HUES48 (cell line): ENCODE data around the gene KAZN.

Source experiments
- H3K27ac ChIP-seq: one replicate; pipeline ENCODE4 v1.7.0; 2013; ENCODE audit warnings: low read depth, low read length, inconsistent platforms
- H3K27me3 ChIP-seq: 2 replicates; pipeline ENCODE4 v1.6.1; 2013; ENCODE audit warnings: mild to moderate bottlenecking, low read length; ENCODE audit not compliant: control insufficient read depth, insufficient read depth
- H3K36me3 ChIP-seq: 2 replicates; pipeline ENCODE4 v1.6.1; 2013; ENCODE audit warnings: low read length; ENCODE audit not compliant: control insufficient read depth, insufficient read depth
- H3K4me1 ChIP-seq: 2 replicates; pipeline ENCODE4 v1.6.1; 2013; ENCODE audit warnings: mild to moderate bottlenecking, low read length; ENCODE audit not compliant: control insufficient read depth, insufficient read depth
- H3K4me3 ChIP-seq: 2 replicates; pipeline ENCODE4 v1.5.1; 2013; ENCODE audit warnings: mild to moderate bottlenecking, low read depth, low read length
- H3K9ac ChIP-seq: 2 replicates; pipeline ENCODE4 v1.6.1; 2013; ENCODE audit warnings: mild to moderate bottlenecking, low read depth, low read length, moderate library complexity
- H3K9me3 ChIP-seq: 2 replicates; pipeline ENCODE4 v1.6.1; 2013; ENCODE audit warnings: low read length; ENCODE audit not compliant: control insufficient read depth, insufficient read depth

KAZN gene

GRCh38 chr1:15148475-15148874, 550.0 kb downstream of the KAZN start:
- H3K4me1 ChIP-seq: no peaks in the 10 kb centered on the region; the same call in 1 of the 2 replicates
- peaks cover 23% of the 10 kb centered on the region for H3K27me3 ChIP-seq
- no peak overlapping the region for H3K27ac ChIP-seq
- no peak overlapping the region for H3K4me3 ChIP-seq
- H3K9ac ChIP-seq: no peak overlapping the region
- H3K36me3 ChIP-seq: no peaks in the 10 kb centered on the region
- no peaks in the 10 kb centered on the region for H3K9me3 ChIP-seq

- H3K27ac ChIP-seq: no peak overlapping the region
- H3K9ac ChIP-seq: no peak overlapping the region
- no peaks in the 10 kb centered on the region; the same call in 1 of the 2 replicates for H3K4me1 ChIP-seq
- H3K27me3 ChIP-seq: peaks cover 23% of the 10 kb centered on the region
- no peaks in the 10 kb centered on the region for H3K36me3 ChIP-seq
- H3K4me3 ChIP-seq: no peak overlapping the region
- H3K9me3 ChIP-seq: no peaks in the 10 kb centered on the region
Measured at GRCh38 chr1:15148941-15149340, 550.5 kb downstream of the KAZN start.

- Histone ChIP-seq H3K27ac (no peak overlapping the region), H3K27me3 (peaks cover 29% of the 10 kb centered on the region), H3K9me3 (no peaks in the 10 kb centered on the region), H3K4me1 (peaks cover 5% of the 10 kb centered on the region; the same call in 1 of the 2 replicates), H3K36me3 (no peaks in the 10 kb centered on the region), H3K9ac (no peak overlapping the region), H3K4me3 (no peak overlapping the region)
Measured at GRCh38 chr1:15150376-15150775, 551.9 kb downstream of the KAZN start.

GRCh38 chr1:15151377-15151806, 552.9 kb downstream of the KAZN start:
- Histone ChIP-seq H3K27me3 (peaks cover 29% of the 10 kb centered on the region), H3K27ac (no peak overlapping the region), H3K4me1 (peaks cover 5% of the 10 kb centered on the region; the same call in 1 of the 2 replicates), H3K4me3 (no peak overlapping the region), H3K9ac (no peak overlapping the region), H3K36me3 (no peaks in the 10 kb centered on the region), H3K9me3 (no peaks in the 10 kb centered on the region)

GRCh38 chr1:15151871-15152270, 553.4 kb downstream of the KAZN start:
- Histone ChIP-seq H3K9ac (no peak overlapping the region), H3K27ac (no peak overlapping the region), H3K36me3 (no peaks in the 10 kb centered on the region), H3K4me1 (peaks cover 5% of the 10 kb centered on the region; the same call in 1 of the 2 replicates), H3K9me3 (no peaks in the 10 kb centered on the region), H3K27me3 (peaks cover 29% of the 10 kb centered on the region), H3K4me3 (peak overlapping the region; percentile 75; the same call in 1 of the 2 replicates)

GRCh38 chr1:15152318-15153183, 554.1 kb downstream of the KAZN start:
- Histone ChIP-seq H3K27ac (no peak overlapping the region), H3K9me3 (no peaks in the 10 kb centered on the region), H3K4me1 (peaks cover 10% of the 10 kb centered on the region), H3K36me3 (no peaks in the 10 kb centered on the region), H3K4me3 (peak overlapping the region; percentile 75), H3K9ac (no peak overlapping the region), H3K27me3 (peaks cover 29% of the 10 kb centered on the region)

GRCh38 chr1:15153184-15153841, 554.8 kb downstream of the KAZN start, which contains the start of gene TMEM51:
Gene TMEM51 (plus strand): TSS chr1:15153747. CDS start chr1:15215088, 61,341 bp downstream.
- Histone ChIP-seq H3K27ac (no peak within 1 kb of the TSS), H3K4me3 (peak within 1 kb of the TSS; percentile 75), H3K36me3 (no peaks in the 10 kb centered on the region), H3K9me3 (no peaks in the 10 kb centered on the region), H3K27me3 (peaks cover 29% of the 10 kb centered on the region), H3K4me1 (peaks cover 10% of the 10 kb centered on the region), H3K9ac (no peak within 1 kb of the TSS)

GRCh38 chr1:15153842-15154479, 555.5 kb downstream of the KAZN start:
- H3K4me3 ChIP-seq: peak overlapping the region; percentile 75
- no peaks in the 10 kb centered on the region for H3K9me3 ChIP-seq
- H3K36me3 ChIP-seq: no peaks in the 10 kb centered on the region
- H3K4me1 ChIP-seq: peaks cover 10% of the 10 kb centered on the region
- H3K9ac ChIP-seq: no peak overlapping the region
- H3K27ac ChIP-seq: no peak overlapping the region
- peaks cover 29% of the 10 kb centered on the region for H3K27me3 ChIP-seq

GRCh38 chr1:15154480-15155036, 556.1 kb downstream of the KAZN start:
- Histone ChIP-seq H3K4me3 (peak overlapping the region; percentile 75), H3K9ac (no peak overlapping the region), H3K27ac (no peak overlapping the region), H3K36me3 (no peaks in the 10 kb centered on the region), H3K4me1 (peaks cover 10% of the 10 kb centered on the region), H3K9me3 (no peaks in the 10 kb centered on the region), H3K27me3 (peaks cover 29% of the 10 kb centered on the region)

- Histone ChIP-seq H3K36me3 (no peaks in the 10 kb centered on the region), H3K27me3 (peaks cover 28% of the 10 kb centered on the region), H3K4me3 (no peak overlapping the region; the same call in 1 of the 2 replicates), H3K27ac (no peak overlapping the region), H3K9me3 (no peaks in the 10 kb centered on the region), H3K4me1 (peaks cover 10% of the 10 kb centered on the region), H3K9ac (no peak overlapping the region)
Measured at GRCh38 chr1:15155191-15155590, 556.7 kb downstream of the KAZN start.
